Osteoblast (primary cell): ENCODE measurements around the gene TNPO3. TPM values are rescaled to one million over a fixed set of nuclear protein-coding genes. Genes with fewer than 3 reads are reported as not detected.

Experiments
- DNase-seq: peaks from one replicate; pipeline ENCODE4 v3.0.0; 2011; ENCODE audit warnings: low spot score, mixed read lengths; ENCODE audit not compliant: insufficient read length; ENCODE audit errors: missing footprints
- H2AFZ ChIP-seq: 2 replicates; pipeline ENCODE4 v1.6.0; 2011; ENCODE audit warnings: mild to moderate bottlenecking, low read length
- H3K27ac ChIP-seq: 2 replicates; pipeline ENCODE4 v1.5.1; 2011; ENCODE audit warnings: mild to moderate bottlenecking, low read depth, low read length, moderate library complexity
- H3K27me3 ChIP-seq: 2 replicates; pipeline ENCODE4 v1.6.0; 2012; ENCODE audit warnings: mild to moderate bottlenecking, control low read depth, inconsistent platforms, low read length, moderate library complexity; ENCODE audit not compliant: insufficient read depth
- H3K36me3 ChIP-seq: 2 replicates; pipeline ENCODE4 v1.5.1; 2011; ENCODE audit warnings: mild to moderate bottlenecking, low read length, control low read depth, moderate library complexity; ENCODE audit not compliant: insufficient read depth
- H3K4me1 ChIP-seq: 2 replicates; pipeline ENCODE4 v1.5.1; 2011; ENCODE audit warnings: mild to moderate bottlenecking, low read length, control low read depth, moderate library complexity; ENCODE audit not compliant: insufficient read depth
- H3K4me2 ChIP-seq: 2 replicates; pipeline ENCODE4 v1.6.0; 2011; ENCODE audit warnings: mild to moderate bottlenecking, low read length; ENCODE audit not compliant: insufficient read depth
- H3K4me3 ChIP-seq: fragments of 200-600 bp; sonication (generic); 3 replicates; pipeline ENCODE4 v1.5.1; 2012; ENCODE audit warnings: mild to moderate bottlenecking, low read length, inconsistent platforms; ENCODE audit not compliant: insufficient read depth
- H3K79me2 ChIP-seq: 2 replicates; pipeline ENCODE4 v1.6.0; 2012; ENCODE audit warnings: mild to moderate bottlenecking, low read length, control low read depth, inconsistent platforms; ENCODE audit not compliant: insufficient read depth
- H3K9me3 ChIP-seq: 2 replicates; pipeline ENCODE4 v1.5.1; 2011; ENCODE audit warnings: low read depth, low read length, control low read depth
- H4K20me1 ChIP-seq: 2 replicates; pipeline ENCODE4 v1.6.0; 2012; ENCODE audit warnings: mild to moderate bottlenecking, low read length, control low read depth; ENCODE audit not compliant: insufficient read depth
- total RNA-seq: library from RNA; depleted of rRNA; stranded (reverse); fragments of >200 nt; gene quantifications from 2 replicates; pipeline ENCODE4 v1.2.3, GENCODE V29; 2012
- TF ChIP-seq, protein P1 (sequence below): IDR thresholded peaks from 2 replicates; pipeline ENCODE4 v1.5.1; 2011; ENCODE audit warnings: mild to moderate bottlenecking, low read depth, low read length, moderate library complexity; ENCODE audit errors: extremely low read depth

The TNPO3 gene
- total RNA-seq, 1 donor: 56.1 TPM

- H3K4me1 ChIP-seq: peaks cover 3% of the 10 kb centered on the region
- no peak overlapping the region for H3K4me3 ChIP-seq
- DNase-seq: peak; percentile 77
- H3K27ac ChIP-seq: no peak overlapping the region
- no peak overlapping the region for H2AFZ ChIP-seq
- H3K27me3 ChIP-seq: peaks cover 33% of the 10 kb centered on the region
- H3K9me3 ChIP-seq: no peaks in the 10 kb centered on the region
- H3K36me3 ChIP-seq: no peaks in the 10 kb centered on the region
- H4K20me1 ChIP-seq: no peaks in the 10 kb centered on the region
- no peak overlapping the region for H3K4me2 ChIP-seq
- TF ChIP-seq, protein P1, sequence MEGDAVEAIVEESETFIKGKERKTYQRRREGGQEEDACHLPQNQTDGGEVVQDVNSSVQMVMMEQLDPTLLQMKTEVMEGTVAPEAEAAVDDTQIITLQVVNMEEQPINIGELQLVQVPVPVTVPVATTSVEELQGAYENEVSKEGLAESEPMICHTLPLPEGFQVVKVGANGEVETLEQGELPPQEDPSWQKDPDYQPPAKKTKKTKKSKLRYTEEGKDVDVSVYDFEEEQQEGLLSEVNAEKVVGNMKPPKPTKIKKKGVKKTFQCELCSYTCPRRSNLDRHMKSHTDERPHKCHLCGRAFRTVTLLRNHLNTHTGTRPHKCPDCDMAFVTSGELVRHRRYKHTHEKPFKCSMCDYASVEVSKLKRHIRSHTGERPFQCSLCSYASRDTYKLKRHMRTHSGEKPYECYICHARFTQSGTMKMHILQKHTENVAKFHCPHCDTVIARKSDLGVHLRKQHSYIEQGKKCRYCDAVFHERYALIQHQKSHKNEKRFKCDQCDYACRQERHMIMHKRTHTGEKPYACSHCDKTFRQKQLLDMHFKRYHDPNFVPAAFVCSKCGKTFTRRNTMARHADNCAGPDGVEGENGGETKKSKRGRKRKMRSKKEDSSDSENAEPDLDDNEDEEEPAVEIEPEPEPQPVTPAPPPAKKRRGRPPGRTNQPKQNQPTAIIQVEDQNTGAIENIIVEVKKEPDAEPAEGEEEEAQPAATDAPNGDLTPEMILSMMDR: no peak
- H3K79me2 ChIP-seq: no peaks in the 10 kb centered on the region
Measured at GRCh38 chr7:128941946-128942526, 112.9 kb downstream of the TNPO3 start.

GRCh38 chr7:128941323-128941890 lies 113.5 kb downstream of the TNPO3 start:
- no peaks in the 10 kb centered on the region for H3K79me2 ChIP-seq
- TF ChIP-seq, protein P1: no peak
- H2AFZ ChIP-seq: no peak overlapping the region
- H3K36me3 ChIP-seq: no peaks in the 10 kb centered on the region
- no peaks in the 10 kb centered on the region for H3K9me3 ChIP-seq
- H3K27me3 ChIP-seq: peaks cover 39% of the 10 kb centered on the region
- no peak overlapping the region for H3K4me3 ChIP-seq
- peaks cover 3% of the 10 kb centered on the region for H3K4me1 ChIP-seq
- no peak overlapping the region for H3K4me2 ChIP-seq
- DNase-seq: peak; percentile 85
- no peaks in the 10 kb centered on the region for H4K20me1 ChIP-seq
- H3K27ac ChIP-seq: no peak overlapping the region

DNA sequence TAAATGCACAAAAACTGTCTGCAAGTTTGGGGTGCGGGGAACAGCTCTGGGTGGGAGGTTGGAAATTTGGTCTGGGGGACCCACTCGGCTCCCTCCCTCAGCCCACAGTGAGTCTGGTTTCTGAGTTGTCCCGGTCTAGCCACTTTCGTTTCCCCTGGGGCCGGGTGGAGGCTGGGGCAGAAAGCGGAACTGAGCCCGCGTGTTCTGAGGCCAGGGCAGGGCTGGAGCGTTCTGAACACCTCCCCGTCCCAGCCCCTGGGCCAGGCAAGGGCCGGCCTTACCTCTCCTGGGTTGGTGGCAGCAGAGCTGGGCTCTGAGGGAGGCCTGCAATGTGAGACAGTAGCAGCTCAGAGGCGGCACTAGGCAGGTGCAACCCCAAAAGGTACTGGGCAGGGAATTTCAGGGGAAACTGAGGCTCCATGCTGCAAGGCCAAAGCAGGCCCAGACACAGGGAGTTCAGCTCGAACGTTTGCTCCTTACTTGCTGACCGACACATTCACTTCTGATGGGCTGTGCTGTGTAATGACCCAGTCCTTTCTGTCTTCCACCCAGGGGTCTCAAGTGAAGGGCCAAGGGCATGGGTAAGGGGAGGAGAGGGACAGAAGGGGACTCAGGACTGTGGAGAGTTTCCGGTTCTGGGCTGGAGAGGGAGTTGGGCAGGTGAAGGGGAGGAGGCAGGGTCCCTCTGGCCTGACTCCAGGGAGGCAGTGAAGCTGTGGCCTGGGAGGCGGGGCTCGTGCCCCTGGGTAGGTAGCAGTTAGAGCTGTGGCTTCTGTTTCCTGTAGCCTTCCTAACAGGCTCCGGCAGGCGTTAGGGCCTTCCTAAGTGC lies 114.2 kb downstream of the TNPO3 start:
- peak; percentile 76 for DNase-seq
- no peaks in the 10 kb centered on the region for H3K9me3 ChIP-seq
- no peak overlapping the region for H2AFZ ChIP-seq
- no peak overlapping the region for H3K27ac ChIP-seq
- H3K4me2 ChIP-seq: no peak overlapping the region
- H3K79me2 ChIP-seq: no peaks in the 10 kb centered on the region
- no peak overlapping the region for H3K4me3 ChIP-seq
- peaks cover 3% of the 10 kb centered on the region for H3K4me1 ChIP-seq
- peaks cover 41% of the 10 kb centered on the region for H3K27me3 ChIP-seq
- no peaks in the 10 kb centered on the region for H3K36me3 ChIP-seq
- TF ChIP-seq, protein P1: no peak
- no peaks in the 10 kb centered on the region for H4K20me1 ChIP-seq

- peak; percentile 49 for DNase-seq
- no peaks in the 10 kb centered on the region for H4K20me1 ChIP-seq
- H2AFZ ChIP-seq: no peak overlapping the region
- H3K27me3 ChIP-seq: peaks cover 48% of the 10 kb centered on the region
- no peaks in the 10 kb centered on the region for H3K36me3 ChIP-seq
- no peak overlapping the region for H3K4me2 ChIP-seq
- peaks cover 3% of the 10 kb centered on the region for H3K4me1 ChIP-seq
- TF ChIP-seq, protein P1: no peak
- no peaks in the 10 kb centered on the region for H3K9me3 ChIP-seq
- H3K27ac ChIP-seq: no peak overlapping the region
- H3K79me2 ChIP-seq: no peaks in the 10 kb centered on the region
- no peak overlapping the region for H3K4me3 ChIP-seq
Measured at GRCh38 chr7:128939861-128940410, 115.0 kb downstream of the TNPO3 start.
